ENCODE measurements around the gene ZSWIM8. TPM values are rescaled to one million over a fixed set of nuclear protein-coding genes. Genes with fewer than 3 reads are reported as not detected.
A peak's percentile ranks its signal among the peaks of the same experiment; 100 is the strongest.

ZSWIM8 gene
- total RNA-seq, 4 donors from 2014 or later: 63.2 to 128 (median 79.3) TPM

- TF ChIP-seq CTCF (IDR thresholded peaks at IDR 0.05): no peak
- DNase-seq (ENCODE audit: low spot score) (no peak), ATAC-seq (ENCODE audit: low FRiP score) (no peak)
These were observed 12.1 kb upstream of the ZSWIM8 start for GRCh38 chr10:73773152-73773879.

- no peak for ATAC-seq (ENCODE audit: low FRiP score)
- DNase-seq (ENCODE audit: low spot score): no peak
- no peak for TF ChIP-seq CTCF (IDR thresholded peaks at IDR 0.05)
These were observed 10.8 kb upstream of the ZSWIM8 start for GRCh38 chr10:73774637-73775036.

GRCh38 chr10:73779018-73779417, 6.4 kb upstream of the ZSWIM8 start:
- ATAC-seq (ENCODE audit: low FRiP score) (no peak), DNase-seq (ENCODE audit: low spot score) (no peak)
- TF ChIP-seq CTCF (IDR thresholded peaks at IDR 0.05): no peak

DNA sequence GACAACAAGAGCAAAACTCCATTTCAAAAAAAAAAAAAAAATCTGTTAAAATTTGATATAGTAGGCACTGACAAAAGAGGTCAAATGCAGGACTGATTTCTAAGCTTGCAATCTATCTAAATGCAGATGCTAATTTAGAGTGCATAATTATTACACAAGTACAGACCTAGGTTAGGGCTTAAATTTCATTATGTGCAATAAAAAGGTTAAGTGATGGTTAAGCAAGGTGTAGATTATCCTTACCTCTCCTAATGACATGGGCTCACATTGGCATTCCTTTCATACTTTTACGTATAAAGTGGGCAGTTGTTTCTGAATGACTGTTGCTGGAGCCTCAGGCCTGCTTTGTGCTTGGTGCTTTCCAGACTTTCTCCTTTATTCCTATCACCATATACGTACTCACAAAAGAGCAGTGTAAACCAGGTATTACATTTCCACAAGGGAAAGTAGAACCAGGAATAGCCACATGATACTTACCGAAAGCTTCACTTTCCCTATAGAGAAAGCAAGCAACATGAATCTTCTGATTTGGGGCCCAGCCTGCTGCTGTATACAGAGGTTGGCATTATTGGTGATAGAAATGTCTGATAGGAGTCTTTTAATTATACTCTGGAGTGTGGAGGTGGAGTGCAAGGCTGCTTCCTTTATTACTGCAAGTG, 5.7 kb upstream of the ZSWIM8 start:
- no peak for TF ChIP-seq CTCF (IDR thresholded peaks at IDR 0.05)
- DNase-seq (ENCODE audit: low spot score) (no peak), ATAC-seq (ENCODE audit: low FRiP score) (no peak)

GRCh38 chr10:73780301-73780700, 5.1 kb upstream of the ZSWIM8 start:
- ATAC-seq (ENCODE audit: low FRiP score) (no peak), DNase-seq (ENCODE audit: low spot score) (no peak)
- TF ChIP-seq CTCF (IDR thresholded peaks at IDR 0.05): no peak

DNA sequence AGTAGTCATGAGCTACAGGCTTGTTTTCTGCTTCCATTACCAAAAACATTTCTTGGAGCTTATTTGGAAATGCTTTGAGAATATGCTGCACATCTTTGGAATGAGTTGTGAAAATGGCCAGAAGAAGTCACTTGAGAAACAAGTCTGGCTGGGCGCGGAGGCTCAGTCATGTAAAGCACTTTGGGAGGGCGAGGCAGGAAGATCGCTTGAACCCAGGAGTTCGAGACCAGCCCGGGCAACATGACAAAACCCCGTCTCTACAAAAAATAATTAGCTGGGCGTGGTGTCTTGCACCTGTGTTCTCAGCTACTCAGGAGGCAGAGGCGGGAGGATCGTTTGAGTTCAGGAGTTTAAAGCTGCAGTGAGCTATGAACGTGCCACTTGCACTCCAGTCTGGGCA, 4.4 kb upstream of the ZSWIM8 start:
- DNase-seq (ENCODE audit: low spot score): no peak
- no peak for TF ChIP-seq CTCF (IDR thresholded peaks at IDR 0.05)
- ATAC-seq (ENCODE audit: low FRiP score): no peak

- no peak for TF ChIP-seq CTCF (IDR thresholded peaks at IDR 0.05)
- ATAC-seq (ENCODE audit: low FRiP score) (peak; percentile 34), DNase-seq (ENCODE audit: low spot score) (no peak)
These were observed 3.9 kb upstream of the ZSWIM8 start for GRCh38 chr10:73781548-73781878.
